ENCODE results near the gene GABRD.

GABRD gene

GRCh38 chr1:2032737-2033136, 13.6 kb downstream of the GABRD start:
- Histone ChIP-seq H3K4me2 (ENCODE audit: low read length) (no peak overlapping the region), H3K79me2 (ENCODE audit: low read length) (no peaks in the 10 kb centered on the region), H3K27ac (ENCODE audit: low read length) (no peak overlapping the region), H4K20me1 (ENCODE audit: insufficient read depth, low read length) (no peaks in the 10 kb centered on the region), H3K9ac (ENCODE audit: low read length) (no peak overlapping the region), H3K4me3 (ENCODE audit: low read length) (no peak overlapping the region), H3K36me3 (replicated peaks; ENCODE audit: low read depth, low read length) (no peaks in the 10 kb centered on the region), H3K27me3 (ENCODE audit: low read depth, low read length) (peaks cover 14% of the 10 kb centered on the region; the same call in 1 of the 2 replicates), H2AFZ (ENCODE audit: low read depth, low read length) (no peak overlapping the region), H3K4me1 (ENCODE audit: low read length) (no peaks in the 10 kb centered on the region), H3K9me3 (ENCODE audit: insufficient read depth, low read length) (no peaks in the 10 kb centered on the region)
- TF ChIP-seq EZH2phosphoT487 (IDR thresholded peaks at IDR 0.05; ENCODE audit: low read depth): no peak
- no peak for TF ChIP-seq CTCF (IDR thresholded peaks at IDR 0.05; ENCODE audit: low read depth, low read length)

- H3K4me3 ChIP-seq (ENCODE audit: low read length): no peak overlapping the region
- H3K27me3 ChIP-seq (ENCODE audit: low read depth, low read length): peaks cover 14% of the 10 kb centered on the region; the same call in 1 of the 2 replicates
- no peaks in the 10 kb centered on the region for H3K4me1 ChIP-seq (ENCODE audit: low read length)
- no peak overlapping the region for H3K9ac ChIP-seq (ENCODE audit: low read length)
- H3K27ac ChIP-seq (ENCODE audit: low read length): no peak overlapping the region
- TF ChIP-seq EZH2phosphoT487 (IDR thresholded peaks at IDR 0.05; ENCODE audit: low read depth): no peak
- TF ChIP-seq CTCF (IDR thresholded peaks at IDR 0.05; ENCODE audit: low read depth, low read length): no peak
- no peaks in the 10 kb centered on the region for H3K36me3 ChIP-seq (replicated peaks; ENCODE audit: low read depth, low read length)
- no peak overlapping the region for H2AFZ ChIP-seq (ENCODE audit: low read depth, low read length)
- no peaks in the 10 kb centered on the region for H3K79me2 ChIP-seq (ENCODE audit: low read length)
- H3K4me2 ChIP-seq (ENCODE audit: low read length): no peak overlapping the region
- no peaks in the 10 kb centered on the region for H3K9me3 ChIP-seq (ENCODE audit: insufficient read depth, low read length)
- no peaks in the 10 kb centered on the region for H4K20me1 ChIP-seq (ENCODE audit: insufficient read depth, low read length)
Observed at GRCh38 chr1:2033165-2033564, 14.0 kb downstream of the GABRD start.

- H3K4me1 ChIP-seq (ENCODE audit: low read length): peaks cover 5% of the 10 kb centered on the region; the same call in 1 of the 2 replicates
- peaks cover 14% of the 10 kb centered on the region; the same call in 1 of the 2 replicates for H3K27me3 ChIP-seq (ENCODE audit: low read depth, low read length)
- H3K4me3 ChIP-seq (ENCODE audit: low read length): no peak overlapping the region
- H4K20me1 ChIP-seq (ENCODE audit: insufficient read depth, low read length): no peaks in the 10 kb centered on the region
- H3K4me2 ChIP-seq (ENCODE audit: low read length): no peak overlapping the region
- no peak overlapping the region for H2AFZ ChIP-seq (ENCODE audit: low read depth, low read length)
- TF ChIP-seq CTCF (IDR thresholded peaks at IDR 0.05; ENCODE audit: low read depth, low read length) (no peak), EZH2phosphoT487 (IDR thresholded peaks at IDR 0.05; ENCODE audit: low read depth) (no peak)
- no peaks in the 10 kb centered on the region for H3K9me3 ChIP-seq (ENCODE audit: insufficient read depth, low read length)
- no peaks in the 10 kb centered on the region for H3K36me3 ChIP-seq (replicated peaks; ENCODE audit: low read depth, low read length)
- no peak overlapping the region for H3K9ac ChIP-seq (ENCODE audit: low read length)
- H3K79me2 ChIP-seq (ENCODE audit: low read length): no peaks in the 10 kb centered on the region
- no peak overlapping the region for H3K27ac ChIP-seq (ENCODE audit: low read length)
Observed at GRCh38 chr1:2036287-2036686, 17.1 kb downstream of the GABRD start.

- Histone ChIP-seq H3K27me3 (ENCODE audit: low read depth, low read length) (peaks cover 6% of the 10 kb centered on the region; the same call in 1 of the 2 replicates), H3K9ac (ENCODE audit: low read length) (no peak overlapping the region), H4K20me1 (ENCODE audit: insufficient read depth, low read length) (no peaks in the 10 kb centered on the region), H3K4me2 (ENCODE audit: low read length) (no peak overlapping the region), H3K4me1 (ENCODE audit: low read length) (peaks cover 5% of the 10 kb centered on the region; the same call in 1 of the 2 replicates), H3K9me3 (ENCODE audit: insufficient read depth, low read length) (no peaks in the 10 kb centered on the region), H2AFZ (ENCODE audit: low read depth, low read length) (no peak overlapping the region), H3K4me3 (ENCODE audit: low read length) (no peak overlapping the region), H3K79me2 (ENCODE audit: low read length) (no peaks in the 10 kb centered on the region), H3K36me3 (replicated peaks; ENCODE audit: low read depth, low read length) (no peaks in the 10 kb centered on the region), H3K27ac (ENCODE audit: low read length) (no peak overlapping the region)
- TF ChIP-seq CTCF (IDR thresholded peaks at IDR 0.05; ENCODE audit: low read depth, low read length) (no peak), EZH2phosphoT487 (IDR thresholded peaks at IDR 0.05; ENCODE audit: low read depth) (no peak)
Observed at GRCh38 chr1:2037314-2037979, 18.3 kb downstream of the GABRD start.
